Measurements from ENCODE around the gene DHFR.

The DHFR gene

DNA sequence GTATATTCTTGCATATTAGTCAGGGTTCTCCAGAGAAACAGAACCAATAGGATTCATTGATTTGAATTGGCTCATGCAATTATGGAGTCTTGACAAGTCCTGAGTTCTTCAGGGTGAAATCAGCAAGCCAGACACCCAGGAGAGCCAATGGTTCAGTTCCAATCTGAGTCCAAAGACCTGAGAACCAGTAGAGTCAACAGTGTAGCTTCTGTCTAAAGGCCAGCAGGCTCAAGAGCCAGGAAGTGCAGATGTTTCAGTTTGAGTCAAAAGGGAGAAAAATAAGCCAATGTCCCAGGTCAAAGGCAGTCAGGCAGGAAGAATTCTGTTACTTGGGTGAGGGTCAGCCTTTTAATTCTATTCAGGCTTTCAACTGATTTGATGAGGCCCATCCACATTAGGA, 47.0 kb downstream of the DHFR start:
- H2BK15ac ChIP-seq (ENCODE audit: low read depth, poor library complexity, severe bottlenecking), result no peak overlapping the region
- H3K4me3 ChIP-seq (ENCODE audit: insufficient read depth in 1 of 2, low read depth in 1 of 2, low read length in 2 of 2), result no peak overlapping the region
- H2BK5ac ChIP-seq (ENCODE audit: low read depth, low read length, poor library complexity, severe bottlenecking), result no peak overlapping the region
- no peaks in the 10 kb centered on the region for H3K27me3 ChIP-seq (ENCODE audit: control insufficient read depth in 1 of 2, insufficient read depth in 1 of 2, low read length in 2 of 2)
- H2AFZ ChIP-seq (ENCODE audit: low read depth, low read length), result no peak overlapping the region
- H3K14ac ChIP-seq (ENCODE audit: low read length in 2 of 2), result no peak overlapping the region
- no peak overlapping the region for H3K9ac ChIP-seq (ENCODE audit: low read length)
- H2BK12ac ChIP-seq (ENCODE audit: low read length in 2 of 2), result no peak overlapping the region
- H3K4ac ChIP-seq (ENCODE audit: low read depth in 1 of 2, low read length in 2 of 2), result no peak overlapping the region
- H2AK5ac ChIP-seq (ENCODE audit: low read length, severe bottlenecking), result no peak overlapping the region
- no peaks in the 10 kb centered on the region for H3K79me1 ChIP-seq (replicated peaks; ENCODE audit: low read length, poor library complexity, severe bottlenecking)
- H3K36me3 ChIP-seq (ENCODE audit: control insufficient read depth in 1 of 2, insufficient read depth in 2 of 2, low read depth in 1 of 2, low read length in 2 of 2), result no peaks in the 10 kb centered on the region
- no peaks in the 10 kb centered on the region for H3K4me1 ChIP-seq (ENCODE audit: control insufficient read depth, insufficient read depth, low read depth, low read length)
- peaks cover 5% of the 10 kb centered on the region for H3K9me3 ChIP-seq (ENCODE audit: control insufficient read depth, low read length)
- no peak overlapping the region for H3K18ac ChIP-seq (ENCODE audit: low read depth in 1 of 2, low read length in 2 of 2)
- no peak overlapping the region for H4K91ac ChIP-seq (ENCODE audit: low read length)
- H3K23ac ChIP-seq (ENCODE audit: low read length in 2 of 2), result no peak overlapping the region
- H2BK120ac ChIP-seq (ENCODE audit: low read depth, low read length), result no peak overlapping the region
- DNase-seq, result no peak
- H4K8ac ChIP-seq (ENCODE audit: low read length), result no peak overlapping the region
- H3K4me2 ChIP-seq (ENCODE audit: low read length, poor library complexity, severe bottlenecking), result no peak overlapping the region
- H3K27ac ChIP-seq (ENCODE audit: low read length, poor library complexity, severe bottlenecking), result no peak overlapping the region

DNA sequence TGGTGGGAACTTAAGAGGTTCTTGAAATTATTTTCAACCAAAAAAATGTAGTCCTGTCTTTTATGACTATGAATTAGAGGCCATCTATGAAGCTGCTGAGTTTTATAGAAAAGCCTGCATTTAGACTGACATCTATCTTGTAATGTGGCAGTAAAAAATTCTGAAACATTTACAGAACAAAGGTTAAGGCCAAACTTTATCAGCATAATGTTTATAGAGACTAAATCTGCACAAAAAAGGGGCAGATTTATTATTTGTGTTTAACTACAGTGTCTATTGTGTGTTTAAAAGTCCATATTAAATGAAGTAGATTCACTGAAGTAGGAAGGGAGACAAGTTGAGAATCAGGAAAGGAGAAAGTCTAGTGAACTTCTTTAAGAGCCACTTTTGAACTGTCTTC, 47.4 kb downstream of the DHFR start:
- Histone ChIP-seq H3K18ac (ENCODE audit: low read depth in 1 of 2, low read length in 2 of 2) (no peak overlapping the region), H3K27ac (ENCODE audit: low read length, poor library complexity, severe bottlenecking) (no peak overlapping the region), H3K14ac (ENCODE audit: low read length in 2 of 2) (no peak overlapping the region), H2BK15ac (ENCODE audit: low read depth, poor library complexity, severe bottlenecking) (no peak overlapping the region), H3K27me3 (ENCODE audit: control insufficient read depth in 1 of 2, insufficient read depth in 1 of 2, low read length in 2 of 2) (no peaks in the 10 kb centered on the region), H3K4me2 (ENCODE audit: low read length, poor library complexity, severe bottlenecking) (no peak overlapping the region), H2BK12ac (ENCODE audit: low read length in 2 of 2) (no peak overlapping the region), H4K91ac (ENCODE audit: low read length) (no peak overlapping the region), H4K8ac (ENCODE audit: low read length) (no peak overlapping the region), H3K4me1 (ENCODE audit: control insufficient read depth, insufficient read depth, low read depth, low read length) (no peaks in the 10 kb centered on the region), H2AK5ac (ENCODE audit: low read length, severe bottlenecking) (no peak overlapping the region), H2BK5ac (ENCODE audit: low read depth, low read length, poor library complexity, severe bottlenecking) (no peak overlapping the region), H3K36me3 (ENCODE audit: control insufficient read depth in 1 of 2, insufficient read depth in 2 of 2, low read depth in 1 of 2, low read length in 2 of 2) (no peaks in the 10 kb centered on the region), H3K4me3 (ENCODE audit: insufficient read depth in 1 of 2, low read depth in 1 of 2, low read length in 2 of 2) (no peak overlapping the region), H3K9me3 (ENCODE audit: control insufficient read depth, low read length) (peaks cover 5% of the 10 kb centered on the region), H3K23ac (ENCODE audit: low read length in 2 of 2) (no peak overlapping the region), H3K79me1 (replicated peaks; ENCODE audit: low read length, poor library complexity, severe bottlenecking) (no peaks in the 10 kb centered on the region), H3K9ac (ENCODE audit: low read length) (no peak overlapping the region), H3K4ac (ENCODE audit: low read depth in 1 of 2, low read length in 2 of 2) (no peak overlapping the region), H2BK120ac (ENCODE audit: low read depth, low read length) (no peak overlapping the region), H2AFZ (ENCODE audit: low read depth, low read length) (no peak overlapping the region)
- no peak for DNase-seq

DNA sequence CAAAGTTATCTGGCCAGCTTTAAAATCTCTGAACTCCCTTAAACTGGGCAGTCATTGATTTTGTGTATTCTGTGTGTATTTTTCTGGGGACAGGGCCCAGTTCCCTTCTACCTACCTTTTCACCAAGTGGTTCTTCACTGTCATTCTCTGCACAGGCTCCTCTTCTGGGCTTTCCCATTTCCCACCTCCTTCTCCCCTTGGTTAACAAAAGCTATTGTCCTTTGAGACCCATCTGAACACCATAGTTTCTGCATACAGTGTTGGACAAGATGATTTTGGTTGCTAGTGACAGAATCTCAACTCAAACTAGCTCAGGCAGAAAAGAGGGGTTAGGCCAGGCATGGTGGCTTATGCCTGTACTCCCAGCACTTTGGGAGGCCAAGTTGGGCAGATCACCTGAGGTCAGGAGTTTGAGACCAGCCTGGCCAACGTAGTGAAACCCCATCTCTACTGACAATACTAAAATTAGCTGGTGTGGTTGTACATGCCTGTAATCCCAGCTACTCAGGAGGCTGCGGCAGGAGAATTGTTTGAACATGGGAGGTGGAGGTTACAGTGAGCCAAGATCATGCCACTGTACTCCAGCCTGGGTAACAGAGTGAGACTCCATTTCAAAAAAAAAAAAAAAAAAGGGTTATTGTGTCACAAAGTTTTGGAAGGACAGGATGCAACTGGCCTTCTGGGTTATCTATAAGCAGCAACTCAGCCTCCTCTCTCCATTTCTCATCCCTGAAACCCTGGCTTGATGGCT, 53.7 kb downstream of the DHFR start:
- Histone ChIP-seq H3K9ac (ENCODE audit: low read length) (no peak overlapping the region), H3K4me2 (ENCODE audit: low read length, poor library complexity, severe bottlenecking) (no peak overlapping the region), H2AK5ac (ENCODE audit: low read length, severe bottlenecking) (no peak overlapping the region), H4K91ac (ENCODE audit: low read length) (no peak overlapping the region), H2BK5ac (ENCODE audit: low read depth, low read length, poor library complexity, severe bottlenecking) (no peak overlapping the region), H3K23ac (ENCODE audit: low read length in 2 of 2) (no peak overlapping the region), H4K8ac (ENCODE audit: low read length) (no peak overlapping the region), H3K4me3 (ENCODE audit: insufficient read depth in 1 of 2, low read depth in 1 of 2, low read length in 2 of 2) (no peak overlapping the region), H3K36me3 (ENCODE audit: control insufficient read depth in 1 of 2, insufficient read depth in 2 of 2, low read depth in 1 of 2, low read length in 2 of 2) (no peaks in the 10 kb centered on the region), H3K4me1 (ENCODE audit: control insufficient read depth, insufficient read depth, low read depth, low read length) (no peaks in the 10 kb centered on the region), H3K9me3 (ENCODE audit: control insufficient read depth, low read length) (no peaks in the 10 kb centered on the region), H3K79me1 (replicated peaks; ENCODE audit: low read length, poor library complexity, severe bottlenecking) (no peaks in the 10 kb centered on the region), H2BK15ac (ENCODE audit: low read depth, poor library complexity, severe bottlenecking) (no peak overlapping the region), H3K4ac (ENCODE audit: low read depth in 1 of 2, low read length in 2 of 2) (no peak overlapping the region), H2AFZ (ENCODE audit: low read depth, low read length) (no peak overlapping the region), H2BK120ac (ENCODE audit: low read depth, low read length) (no peak overlapping the region), H3K18ac (ENCODE audit: low read depth in 1 of 2, low read length in 2 of 2) (no peak overlapping the region), H2BK12ac (ENCODE audit: low read length in 2 of 2) (no peak overlapping the region), H3K14ac (ENCODE audit: low read length in 2 of 2) (no peak overlapping the region), H3K27me3 (ENCODE audit: control insufficient read depth in 1 of 2, insufficient read depth in 1 of 2, low read length in 2 of 2) (no peaks in the 10 kb centered on the region), H3K27ac (ENCODE audit: low read length, poor library complexity, severe bottlenecking) (no peak overlapping the region)
- 100% methylated on average over 1 of the region's 2 CpGs for WGBS
- no peak for DNase-seq

DNA sequence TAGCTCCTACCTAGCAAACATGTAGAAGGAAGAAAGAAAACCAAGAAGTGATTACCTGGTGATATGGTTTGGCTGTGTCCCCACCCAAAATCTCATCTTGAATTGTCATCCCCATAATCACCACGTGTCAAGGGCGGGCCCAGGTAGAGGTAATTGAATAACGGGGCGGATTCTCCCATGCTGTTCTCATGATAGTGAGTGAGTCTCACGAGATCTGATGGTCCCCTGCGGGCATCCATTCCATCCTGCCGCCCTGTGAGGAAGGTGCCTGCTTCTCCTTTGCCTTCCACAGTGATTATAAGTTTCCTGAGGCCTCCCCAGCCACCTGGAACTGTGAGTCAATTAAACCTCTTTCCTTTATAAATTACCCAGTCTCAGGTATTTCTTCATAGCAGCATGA, 57.3 kb downstream of the DHFR start:
- no peak overlapping the region for H4K8ac ChIP-seq (ENCODE audit: low read length)
- WGBS, result 83% methylated on average over 6 of the region's 7 CpGs
- H3K36me3 ChIP-seq (ENCODE audit: control insufficient read depth in 1 of 2, insufficient read depth in 2 of 2, low read depth in 1 of 2, low read length in 2 of 2), result no peaks in the 10 kb centered on the region
- no peak overlapping the region for H3K23ac ChIP-seq (ENCODE audit: low read length in 2 of 2)
- DNase-seq, result no peak
- H3K27ac ChIP-seq (ENCODE audit: low read length, poor library complexity, severe bottlenecking), result no peak overlapping the region
- H4K91ac ChIP-seq (ENCODE audit: low read length), result no peak overlapping the region
- no peak overlapping the region for H3K4me3 ChIP-seq (ENCODE audit: insufficient read depth in 1 of 2, low read depth in 1 of 2, low read length in 2 of 2)
- no peak overlapping the region for H3K18ac ChIP-seq (ENCODE audit: low read depth in 1 of 2, low read length in 2 of 2)
- H2AFZ ChIP-seq (ENCODE audit: low read depth, low read length), result no peak overlapping the region
- no peak overlapping the region for H2BK120ac ChIP-seq (ENCODE audit: low read depth, low read length)
- no peak overlapping the region for H2AK5ac ChIP-seq (ENCODE audit: low read length, severe bottlenecking)
- no peaks in the 10 kb centered on the region for H3K27me3 ChIP-seq (ENCODE audit: control insufficient read depth in 1 of 2, insufficient read depth in 1 of 2, low read length in 2 of 2)
- no peak overlapping the region for H3K4ac ChIP-seq (ENCODE audit: low read depth in 1 of 2, low read length in 2 of 2)
- no peak overlapping the region for H3K14ac ChIP-seq (ENCODE audit: low read length in 2 of 2)
- H3K9ac ChIP-seq (ENCODE audit: low read length), result no peak overlapping the region
- H3K4me2 ChIP-seq (ENCODE audit: low read length, poor library complexity, severe bottlenecking), result no peak overlapping the region
- H3K9me3 ChIP-seq (ENCODE audit: control insufficient read depth, low read length), result no peaks in the 10 kb centered on the region
- H2BK12ac ChIP-seq (ENCODE audit: low read length in 2 of 2), result no peak overlapping the region
- H3K4me1 ChIP-seq (ENCODE audit: control insufficient read depth, insufficient read depth, low read depth, low read length), result no peaks in the 10 kb centered on the region
- H2BK5ac ChIP-seq (ENCODE audit: low read depth, low read length, poor library complexity, severe bottlenecking), result no peak overlapping the region
- H2BK15ac ChIP-seq (ENCODE audit: low read depth, poor library complexity, severe bottlenecking), result no peak overlapping the region
- H3K79me1 ChIP-seq (replicated peaks; ENCODE audit: low read length, poor library complexity, severe bottlenecking), result no peaks in the 10 kb centered on the region

All from mesenchymal stem cell (in vitro differentiated cells and primary cell).